Thoracic aorta (tissue), 2 donors: ENCODE measurements around the gene TPK1. TPM values are rescaled to one million over a fixed set of nuclear protein-coding genes. Genes with fewer than 3 reads are reported as not detected.

Experiments
- ATAC-seq: fragments of 150-250 bp; one replicate; pipeline ENCODE4 v1.8.0; 2017; ENCODE audit warnings: low read depth; ENCODE audit not compliant: insufficient number of reproducible peaks, low FRiP score
- DNase-seq: peaks from one replicate; pipeline ENCODE4 v3.0.0-alpha.2; 2020; ENCODE audit warnings: low spot score
- H3K27ac ChIP-seq, 2 donors: fragments of 200-600 bp; sonication (generic); 1 replicate in 1 of 2; 2 replicates in 1 of 2; pipeline ENCODE4 v1.5.1; 2016; ENCODE audit warnings: mild to moderate bottlenecking in 2 of 2, moderate library complexity in 2 of 2
- H3K27me3 ChIP-seq: fragments of 200-600 bp; sonication (generic); replicated peaks from 2 replicates; pipeline ENCODE4 v1.6.0; 2016; ENCODE audit warnings: mild to moderate bottlenecking; ENCODE audit not compliant: insufficient read depth
- H3K36me3 ChIP-seq: fragments of 200-600 bp; sonication (generic); one replicate; pipeline ENCODE4 v1.5.1; 2016
- H3K4me1 ChIP-seq, 2 donors: fragments of 200-600 bp; sonication (generic); 1 replicate in 1 of 2; 2 replicates in 1 of 2; pipeline versions ENCODE4 v1.5.1 to v1.6.0; 2016; ENCODE audit warnings: low read depth in 2 of 2, mild to moderate bottlenecking in 1 of 2; ENCODE audit not compliant: control insufficient read depth in 1 of 2
- H3K4me3 ChIP-seq: fragments of 200-600 bp; sonication (generic); 2 replicates; pipeline ENCODE4 v1.5.1; 2016; ENCODE audit warnings: mild to moderate bottlenecking
- H3K9me3 ChIP-seq: fragments of 200-600 bp; sonication (generic); 2 replicates; pipeline ENCODE4 v1.5.1; 2016
- total RNA-seq, 2 donors: library from RNA; depleted of rRNA; stranded (reverse); fragments of >200 nt; gene quantifications; one replicate each; pipeline versions ENCODE4 v1.1.0 to v1.2.3, GENCODE V29; 2016
- TF ChIP-seq, protein P1 (sequence below): fragments of 200-600 bp; sonication (generic); IDR thresholded peaks from one replicate; pipeline ENCODE4 v1.5.1; 2019; ENCODE audit warnings: antibody characterized with exemption

The TPK1 gene
- total RNA-seq, 2 donors from 2014 or later: 13.3 to 21.2 TPM

- no peaks in the 10 kb centered on the region for H3K27me3 ChIP-seq
- H3K4me1 ChIP-seq: peaks cover 0 to 25% of the 10 kb centered on the region in 2 donors
- peak overlapping the region; percentile 90 to 97 for H3K27ac ChIP-seq
- TF ChIP-seq, protein P1, sequence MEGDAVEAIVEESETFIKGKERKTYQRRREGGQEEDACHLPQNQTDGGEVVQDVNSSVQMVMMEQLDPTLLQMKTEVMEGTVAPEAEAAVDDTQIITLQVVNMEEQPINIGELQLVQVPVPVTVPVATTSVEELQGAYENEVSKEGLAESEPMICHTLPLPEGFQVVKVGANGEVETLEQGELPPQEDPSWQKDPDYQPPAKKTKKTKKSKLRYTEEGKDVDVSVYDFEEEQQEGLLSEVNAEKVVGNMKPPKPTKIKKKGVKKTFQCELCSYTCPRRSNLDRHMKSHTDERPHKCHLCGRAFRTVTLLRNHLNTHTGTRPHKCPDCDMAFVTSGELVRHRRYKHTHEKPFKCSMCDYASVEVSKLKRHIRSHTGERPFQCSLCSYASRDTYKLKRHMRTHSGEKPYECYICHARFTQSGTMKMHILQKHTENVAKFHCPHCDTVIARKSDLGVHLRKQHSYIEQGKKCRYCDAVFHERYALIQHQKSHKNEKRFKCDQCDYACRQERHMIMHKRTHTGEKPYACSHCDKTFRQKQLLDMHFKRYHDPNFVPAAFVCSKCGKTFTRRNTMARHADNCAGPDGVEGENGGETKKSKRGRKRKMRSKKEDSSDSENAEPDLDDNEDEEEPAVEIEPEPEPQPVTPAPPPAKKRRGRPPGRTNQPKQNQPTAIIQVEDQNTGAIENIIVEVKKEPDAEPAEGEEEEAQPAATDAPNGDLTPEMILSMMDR: no peak
- DNase-seq: no peak
- H3K36me3 ChIP-seq: no peaks in the 10 kb centered on the region
- H3K9me3 ChIP-seq: no peaks in the 10 kb centered on the region
- peak; percentile 8 for ATAC-seq
- H3K4me3 ChIP-seq: peak overlapping the region; percentile 87
These were observed 670 bp downstream of the TPK1 start for GRCh38 chr7:144835155-144835611.

DNA sequence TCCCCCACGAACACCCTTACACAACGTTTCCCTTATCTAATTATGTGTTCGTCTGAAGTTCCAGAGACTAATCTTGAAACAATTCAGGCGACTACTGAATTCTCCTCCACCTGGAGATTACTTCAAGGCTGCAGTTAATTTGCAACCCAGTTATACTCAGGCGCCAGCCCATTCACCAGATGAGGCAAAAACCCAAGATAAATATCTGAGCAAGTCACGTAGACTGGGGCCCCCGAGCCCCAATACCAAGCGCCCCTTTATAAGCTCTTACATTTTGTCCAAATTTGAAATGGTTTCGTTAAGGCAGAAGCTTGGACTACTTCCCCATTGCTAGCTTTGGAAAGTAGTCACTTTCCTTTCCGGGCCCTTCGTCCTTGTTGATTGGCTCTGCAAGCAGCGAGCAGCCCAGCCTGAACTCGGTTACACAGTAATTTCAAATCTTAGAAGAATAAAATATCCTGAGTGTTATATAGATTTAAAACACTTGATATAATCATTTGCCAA, 1.2 kb downstream of the TPK1 start:
- no peaks in the 10 kb centered on the region for H3K9me3 ChIP-seq
- DNase-seq (no peak), ATAC-seq (no peak)
- H3K4me1 ChIP-seq: peaks cover 0 to 25% of the 10 kb centered on the region in 2 donors
- TF ChIP-seq, protein P1: no peak
- H3K36me3 ChIP-seq: no peaks in the 10 kb centered on the region
- no peaks in the 10 kb centered on the region for H3K27me3 ChIP-seq
- peak overlapping the region; percentile 90 to 97 for H3K27ac ChIP-seq
- peak overlapping the region; percentile 87 for H3K4me3 ChIP-seq

- H3K4me1 ChIP-seq: peaks cover 9 to 41% of the 10 kb centered on the region in 2 donors
- no peaks in the 10 kb centered on the region for H3K27me3 ChIP-seq
- TF ChIP-seq, protein P1: no peak
- no peaks in the 10 kb centered on the region for H3K9me3 ChIP-seq
- ATAC-seq (no peak), DNase-seq (no peak)
- no peaks in the 10 kb centered on the region for H3K36me3 ChIP-seq
- H3K4me3 ChIP-seq: no peak overlapping the region
- peak overlapping the region in 1 of 2 donors; percentile 2 for H3K27ac ChIP-seq
These were observed 5.0 kb downstream of the TPK1 start for GRCh38 chr7:144830811-144831210.

DNA sequence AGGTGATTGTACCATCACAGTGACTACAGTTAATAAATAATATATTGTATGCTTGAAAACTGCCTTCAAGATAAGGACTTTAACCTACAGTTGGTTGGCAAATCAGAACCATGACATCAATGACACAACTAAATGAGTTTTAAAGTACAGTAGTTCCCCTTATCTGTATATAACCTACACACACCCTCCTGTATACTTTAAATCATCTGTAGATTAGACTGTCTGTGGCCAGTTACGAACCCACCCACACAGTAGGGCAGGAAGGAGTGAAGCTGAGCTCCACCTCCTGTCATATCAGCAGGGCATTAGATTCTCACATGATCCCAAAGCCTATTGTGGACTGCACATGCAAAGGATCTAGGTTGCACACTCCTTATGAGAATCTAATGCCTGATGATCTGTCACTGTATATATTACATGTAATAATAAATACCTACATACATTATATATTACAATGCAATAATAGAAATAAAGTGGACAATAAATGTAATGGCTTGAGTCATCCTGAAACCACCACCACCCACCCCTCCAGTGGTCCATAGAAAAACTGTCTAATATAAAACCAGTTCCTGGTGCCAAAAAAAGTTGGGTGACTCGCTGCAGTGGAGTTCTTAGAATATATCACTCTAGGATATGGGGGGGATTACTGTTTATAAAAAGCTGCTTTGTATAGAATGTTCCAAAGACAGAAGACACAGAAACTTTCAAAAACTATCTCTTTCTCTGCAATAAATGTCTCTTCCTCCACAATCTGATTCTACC, 5.6 kb downstream of the TPK1 start:
- ATAC-seq: no peak
- H3K36me3 ChIP-seq: no peaks in the 10 kb centered on the region
- TF ChIP-seq, protein P1: no peak
- H3K4me1 ChIP-seq: peaks cover 14 to 47% of the 10 kb centered on the region in 2 donors
- H3K27ac ChIP-seq: no peak overlapping the region
- H3K9me3 ChIP-seq: no peaks in the 10 kb centered on the region
- H3K4me3 ChIP-seq: no peak overlapping the region
- no peak for DNase-seq
- H3K27me3 ChIP-seq: no peaks in the 10 kb centered on the region

- Histone ChIP-seq H3K4me1 (peaks cover 14 to 44% of the 10 kb centered on the region in 2 donors), H3K27me3 (no peaks in the 10 kb centered on the region), H3K27ac (peak overlapping the region; percentile 37 to 51), H3K9me3 (no peaks in the 10 kb centered on the region), H3K4me3 (peak overlapping the region; percentile 47), H3K36me3 (no peaks in the 10 kb centered on the region)
- DNase-seq: no peak
- TF ChIP-seq, protein P1: no peak
- no peak for ATAC-seq
These were observed 8.2 kb downstream of the TPK1 start for GRCh38 chr7:144827621-144828020.
